ENCODE data around the gene KAT5. TPM values are rescaled to one million over a fixed set of nuclear protein-coding genes. Genes with fewer than 3 reads are reported as not detected.

The KAT5 gene
- total and polyA plus RNA-seq, 2 donors (not counting 1 experiment from before 2014, with no cell fraction given), result 84.6 to 142 TPM

DNA sequence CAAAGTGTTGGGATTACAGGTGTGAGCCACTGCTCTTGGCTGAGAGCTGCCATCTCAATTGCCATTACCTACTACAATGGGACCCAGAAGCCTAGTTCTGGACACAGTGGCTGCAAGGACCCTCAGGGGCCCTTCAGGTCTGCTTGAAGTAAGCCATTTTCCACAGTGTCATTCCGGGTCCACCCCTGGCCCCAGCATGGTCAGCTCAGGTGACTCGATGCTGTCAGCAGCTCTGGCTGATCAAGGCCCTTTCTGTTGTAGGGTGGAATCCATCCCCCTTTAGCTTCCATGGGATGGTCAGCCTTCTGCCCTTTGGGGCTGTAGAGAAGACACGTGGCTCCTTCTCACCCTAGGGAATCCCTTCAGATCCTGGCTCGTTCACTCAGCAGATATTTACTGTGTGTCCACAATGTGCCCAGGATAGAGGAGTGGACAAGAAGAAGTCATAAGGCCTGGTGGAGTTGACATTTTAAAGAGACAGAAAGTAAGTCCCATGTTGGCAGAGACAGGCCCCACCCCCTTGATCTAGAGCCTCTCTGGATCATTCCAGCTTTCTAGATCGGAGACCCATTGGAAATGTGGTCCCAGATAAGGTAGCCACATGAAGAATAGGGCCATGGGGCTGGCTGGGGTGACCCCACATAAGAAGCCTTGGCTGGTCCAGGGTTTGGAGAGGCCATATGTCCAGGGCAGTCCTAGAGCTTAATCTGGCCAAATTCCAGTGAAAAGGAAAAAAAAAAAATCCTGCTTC lies 15.1 kb upstream of the KAT5 start:
- H3K9ac ChIP-seq (ENCODE audit: low read length), result no peak overlapping the region
- DNase-seq (no peak), ATAC-seq (ENCODE audit: low read depth) (no peak)
- H3K4me1 ChIP-seq (ENCODE audit: control insufficient read depth in 2 of 2, insufficient read depth in 2 of 2, low read length in 2 of 2), result peaks cover 5 to 7% of the 10 kb centered on the region in 2 donors
- ChIA-PET POLR2A (interaction anchor here (0.6 to 0.8 kb wide), 3 partner anchors 76 to 249 kb away, joined by 5 to 10 read pairs (median 6); no protein-coding TSS in a partner anchor), CTCF (interaction anchor here (0.6 kb wide), 1 partner anchor 74 kb away, joined by 3 read pairs; no protein-coding TSS in a partner anchor)
- 93% methylated on average over 3 of the region's 5 CpGs for WGBS (ENCODE audit: insufficient coverage)
- H3K4me2 ChIP-seq (replicated peaks; ENCODE audit: low read depth, low read length, poor library complexity, severe bottlenecking), result no peak overlapping the region
- no peaks in the 10 kb centered on the region for H3K27me3 ChIP-seq (replicated peaks in 1 of 4; ENCODE audit: control extremely low read depth in 1 of 4, control insufficient read depth in 3 of 4, insufficient read depth in 4 of 4, low read length in 3 of 4)
- Mint-ChIP-seq H3K27ac (no peak overlapping the region), H3K4me1 (peaks cover 7% of the 10 kb centered on the region), H3K9me3 (ENCODE audit: insufficient read depth) (no peaks in the 10 kb centered on the region), H3K27me3 (peaks cover 3% of the 10 kb centered on the region), H3K4me3 (no peak overlapping the region)
- H2AFZ ChIP-seq (ENCODE audit: insufficient read depth, low read depth, low read length, poor library complexity, severe bottlenecking), result no peak overlapping the region
- no peak overlapping the region for H3K27ac ChIP-seq (ENCODE audit: low read length in 2 of 2)
- H3K79me2 ChIP-seq (ENCODE audit: control insufficient read depth, insufficient read depth, low read length), result no peaks in the 10 kb centered on the region
- no peaks in the 10 kb centered on the region for H3K36me3 ChIP-seq (replicated peaks in 1 of 2; ENCODE audit: control extremely low read depth in 1 of 2, control insufficient read depth in 1 of 2, extremely low read depth in 1 of 2, insufficient read depth in 2 of 2, low read length in 1 of 2)
- intact Hi-C loops (cut with micrococcal nuclease), result no loop called here
- no peaks in the 10 kb centered on the region for H4K20me1 ChIP-seq (ENCODE audit: control insufficient read depth, insufficient read depth, low read length, poor library complexity, severe bottlenecking)
- H3K4me3 ChIP-seq (ENCODE audit: control extremely low read depth in 1 of 5, extremely low read depth in 1 of 5, insufficient read depth in 1 of 5, low read depth in 2 of 5, low read length in 4 of 5), result no peak overlapping the region
- no peaks in the 10 kb centered on the region for H3K9me3 ChIP-seq (ENCODE audit: control extremely low read depth in 1 of 3, control insufficient read depth in 2 of 3, insufficient read depth in 1 of 3, low read length in 2 of 3)
- TF ChIP-seq, protein P1, sequence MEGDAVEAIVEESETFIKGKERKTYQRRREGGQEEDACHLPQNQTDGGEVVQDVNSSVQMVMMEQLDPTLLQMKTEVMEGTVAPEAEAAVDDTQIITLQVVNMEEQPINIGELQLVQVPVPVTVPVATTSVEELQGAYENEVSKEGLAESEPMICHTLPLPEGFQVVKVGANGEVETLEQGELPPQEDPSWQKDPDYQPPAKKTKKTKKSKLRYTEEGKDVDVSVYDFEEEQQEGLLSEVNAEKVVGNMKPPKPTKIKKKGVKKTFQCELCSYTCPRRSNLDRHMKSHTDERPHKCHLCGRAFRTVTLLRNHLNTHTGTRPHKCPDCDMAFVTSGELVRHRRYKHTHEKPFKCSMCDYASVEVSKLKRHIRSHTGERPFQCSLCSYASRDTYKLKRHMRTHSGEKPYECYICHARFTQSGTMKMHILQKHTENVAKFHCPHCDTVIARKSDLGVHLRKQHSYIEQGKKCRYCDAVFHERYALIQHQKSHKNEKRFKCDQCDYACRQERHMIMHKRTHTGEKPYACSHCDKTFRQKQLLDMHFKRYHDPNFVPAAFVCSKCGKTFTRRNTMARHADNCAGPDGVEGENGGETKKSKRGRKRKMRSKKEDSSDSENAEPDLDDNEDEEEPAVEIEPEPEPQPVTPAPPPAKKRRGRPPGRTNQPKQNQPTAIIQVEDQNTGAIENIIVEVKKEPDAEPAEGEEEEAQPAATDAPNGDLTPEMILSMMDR (IDR thresholded peaks at IDR 0.05), result no peak
- TF ChIP-seq EZH2 (IDR thresholded peaks at IDR 0.05; ENCODE audit: borderline replicate concordance, insufficient read depth, low read depth, low read length, poor library complexity, severe bottlenecking), result no peak

DNA sequence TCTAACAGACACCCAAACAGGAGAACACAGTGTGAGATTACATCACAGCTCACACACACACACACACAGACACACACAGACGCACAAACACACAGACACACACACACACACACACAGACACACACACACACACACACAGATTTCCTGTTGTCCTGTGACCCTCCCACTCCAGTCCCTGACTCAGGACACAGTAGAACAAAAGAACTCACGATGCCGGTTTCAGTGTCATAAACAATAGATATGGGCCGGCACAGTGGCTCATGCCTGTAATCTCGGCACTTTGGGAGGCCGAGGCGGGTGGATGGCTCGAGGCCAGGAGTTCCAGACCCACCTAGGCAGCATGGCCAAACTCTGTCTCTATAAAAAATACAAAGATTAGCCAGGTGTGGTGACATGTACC lies 13.8 kb upstream of the KAT5 start:
- Mint-ChIP-seq H3K27ac (no peak overlapping the region), H3K27me3 (peaks cover 3% of the 10 kb centered on the region), H3K4me3 (no peak overlapping the region), H3K9me3 (ENCODE audit: insufficient read depth) (no peaks in the 10 kb centered on the region), H3K4me1 (peaks cover 9% of the 10 kb centered on the region)
- H3K4me3 ChIP-seq (ENCODE audit: control extremely low read depth in 1 of 5, extremely low read depth in 1 of 5, insufficient read depth in 1 of 5, low read depth in 2 of 5, low read length in 4 of 5), result no peak overlapping the region
- H3K4me1 ChIP-seq (ENCODE audit: control insufficient read depth in 2 of 2, insufficient read depth in 2 of 2, low read length in 2 of 2), result peaks cover 5 to 7% of the 10 kb centered on the region in 2 donors
- intact Hi-C loops (cut with micrococcal nuclease), result no loop called here
- H3K4me2 ChIP-seq (replicated peaks; ENCODE audit: low read depth, low read length, poor library complexity, severe bottlenecking), result no peak overlapping the region
- no peaks in the 10 kb centered on the region for H4K20me1 ChIP-seq (ENCODE audit: control insufficient read depth, insufficient read depth, low read length, poor library complexity, severe bottlenecking)
- no peak for ATAC-seq (ENCODE audit: low read depth)
- ChIA-PET CTCF (no interaction called here), POLR2A (no interaction called here)
- H3K9ac ChIP-seq (ENCODE audit: low read length), result no peak overlapping the region
- WGBS (ENCODE audit: insufficient coverage), result 79% methylated on average over 8 of the region's 8 CpGs
- H3K79me2 ChIP-seq (ENCODE audit: control insufficient read depth, insufficient read depth, low read length), result no peaks in the 10 kb centered on the region
- H2AFZ ChIP-seq (ENCODE audit: insufficient read depth, low read depth, low read length, poor library complexity, severe bottlenecking), result no peak overlapping the region
- H3K9me3 ChIP-seq (ENCODE audit: control extremely low read depth in 1 of 3, control insufficient read depth in 2 of 3, insufficient read depth in 1 of 3, low read length in 2 of 3), result no peaks in the 10 kb centered on the region
- no peak for DNase-seq
- no peaks in the 10 kb centered on the region for H3K27me3 ChIP-seq (replicated peaks in 1 of 4; ENCODE audit: control extremely low read depth in 1 of 4, control insufficient read depth in 3 of 4, insufficient read depth in 4 of 4, low read length in 3 of 4)
- TF ChIP-seq, protein P1 (IDR thresholded peaks at IDR 0.05), result no peak
- TF ChIP-seq EZH2 (IDR thresholded peaks at IDR 0.05; ENCODE audit: borderline replicate concordance, insufficient read depth, low read depth, low read length, poor library complexity, severe bottlenecking), result no peak
- H3K36me3 ChIP-seq (replicated peaks in 1 of 2; ENCODE audit: control extremely low read depth in 1 of 2, control insufficient read depth in 1 of 2, extremely low read depth in 1 of 2, insufficient read depth in 2 of 2, low read length in 1 of 2), result no peaks in the 10 kb centered on the region
- no peak overlapping the region for H3K27ac ChIP-seq (ENCODE audit: low read length in 2 of 2)

Data from B cell (primary cell).